ENCODE results near the gene TFEB. TPM values are rescaled to one million over a fixed set of nuclear protein-coding genes. Genes with fewer than 3 reads are reported as not detected.

TFEB gene
- total RNA-seq, 1 donor from 2014 or later = 3.8 TPM

DNA sequence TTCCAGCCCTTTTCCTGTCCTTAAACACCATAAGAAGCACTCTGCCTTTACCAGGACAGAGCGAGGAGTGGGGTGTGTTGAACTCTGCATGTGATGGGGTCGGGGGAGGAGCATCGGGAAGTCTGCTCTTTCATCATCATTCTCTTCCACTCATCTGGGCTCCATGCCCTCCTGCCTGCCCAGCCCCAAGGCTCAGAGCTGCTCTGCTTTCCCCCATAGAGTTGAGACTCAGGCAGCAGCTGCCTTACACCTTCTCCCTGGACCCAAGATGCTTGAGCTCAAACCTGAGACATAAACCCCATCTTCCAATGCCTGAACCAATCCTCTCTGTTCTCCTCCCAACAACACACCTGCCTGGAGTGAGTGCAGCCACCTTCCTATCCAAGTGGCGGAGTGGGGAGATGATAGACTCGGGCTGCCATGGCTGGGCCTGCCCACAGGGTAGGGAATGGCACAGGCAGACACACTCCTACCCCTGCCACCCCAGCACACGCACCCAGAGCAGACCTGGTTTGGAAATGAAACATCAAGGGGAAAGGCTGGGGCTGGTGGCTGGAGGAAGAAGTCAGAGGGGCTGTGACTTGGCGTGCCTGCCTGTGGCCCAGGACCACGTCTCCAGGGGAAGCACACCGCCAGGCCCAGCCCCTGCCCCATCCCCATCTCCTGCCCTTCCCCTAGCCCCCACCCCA is 28.4 kb downstream of the TFEB start:
- Mint-ChIP-seq H3K9me3 (no peaks in the 10 kb centered on the region), H3K4me3 (no peak overlapping the region), H3K4me1 (no peaks in the 10 kb centered on the region), H3K27ac (no peak overlapping the region), H3K27me3 (ENCODE audit: low read depth) (peaks cover 17% of the 10 kb centered on the region), H3K36me3 (no peaks in the 10 kb centered on the region)
- no peak for TF ChIP-seq CTCF (IDR thresholded peaks at IDR 0.05; ENCODE audit: unreplicated experiment)
- no peak for DNase-seq (ENCODE audit: low spot score in 2 of 2, unreplicated experiment in 2 of 2)

DNA sequence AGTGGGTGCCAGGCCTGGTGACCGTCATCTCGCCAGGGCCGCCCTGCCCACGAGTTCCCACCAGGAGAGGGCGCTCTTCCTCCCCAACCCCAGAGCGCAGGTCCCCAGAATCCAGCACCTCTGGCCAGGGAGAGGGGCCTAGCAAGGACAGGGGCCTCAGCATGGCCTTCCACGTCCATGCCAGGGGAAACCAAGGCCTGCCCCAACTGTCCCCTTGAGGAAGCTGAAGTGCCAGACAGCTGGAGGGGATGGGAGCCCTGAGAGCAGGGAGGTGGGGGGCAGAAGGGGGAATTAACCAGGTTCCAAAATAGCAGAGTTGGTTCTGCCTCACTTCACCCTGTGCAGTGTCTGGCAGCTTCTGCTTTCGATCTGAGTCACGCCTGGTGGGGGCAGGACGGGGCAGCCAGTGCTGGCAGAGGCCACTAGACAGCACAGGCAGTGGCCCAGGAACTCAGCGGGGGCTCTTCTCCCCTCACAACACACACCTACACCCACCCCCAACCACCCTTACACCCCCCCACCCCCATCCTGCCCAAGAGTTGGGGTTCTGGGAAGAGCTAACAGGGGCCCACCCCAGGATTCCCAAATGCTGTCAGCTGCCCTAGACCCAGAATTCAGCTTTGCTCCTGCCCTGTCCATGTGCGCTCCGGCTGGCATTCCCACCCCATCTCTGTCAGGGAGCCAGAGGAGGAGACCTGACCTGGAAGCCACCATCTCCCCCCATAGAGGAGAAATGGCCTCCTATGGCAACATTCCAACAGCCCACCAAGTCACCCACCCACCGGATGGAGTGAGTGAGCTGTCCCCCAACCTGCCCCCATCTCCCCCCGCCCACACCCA is 29.2 kb downstream of the TFEB start:
- no peak overlapping the region for H3K27ac Mint-ChIP-seq

DNA sequence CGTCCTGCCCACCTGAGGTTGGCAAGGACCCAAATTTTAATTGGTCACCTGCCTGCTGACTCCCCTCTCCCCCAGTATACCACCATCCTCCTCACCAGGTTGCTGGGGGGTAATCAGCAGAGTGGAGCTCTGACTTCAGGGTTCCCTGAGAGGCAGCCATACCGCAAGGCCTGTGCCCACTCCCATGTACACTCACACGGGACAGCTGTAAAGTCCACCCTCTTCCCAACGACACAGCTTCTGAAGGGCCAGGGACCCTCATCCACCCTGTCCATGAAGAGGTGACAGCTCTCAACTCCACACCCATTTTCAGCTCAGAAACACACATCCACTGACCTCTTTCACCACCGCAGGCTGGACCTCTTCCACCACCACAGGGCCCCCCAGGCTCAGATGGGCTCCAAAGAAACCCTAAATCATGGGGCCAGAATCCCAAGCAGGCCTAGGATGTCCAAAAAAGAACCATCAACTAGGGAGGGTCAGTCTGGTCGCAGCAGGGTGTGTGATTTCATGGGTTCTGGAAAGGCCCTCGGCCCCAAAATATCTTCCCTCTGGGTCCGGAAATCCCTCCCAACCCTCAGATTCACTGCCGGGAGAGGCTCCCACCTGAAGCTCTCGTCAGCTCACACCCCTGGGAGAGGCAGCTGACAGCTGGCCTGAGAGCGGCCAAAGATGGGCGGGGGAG is 30.0 kb downstream of the TFEB start:
- Mint-ChIP-seq H3K27me3 (ENCODE audit: low read depth) (peaks cover 13% of the 10 kb centered on the region), H3K9me3 (no peaks in the 10 kb centered on the region), H3K27ac (no peak overlapping the region), H3K36me3 (no peaks in the 10 kb centered on the region), H3K4me1 (peaks cover 6% of the 10 kb centered on the region), H3K4me3 (no peak overlapping the region)
- no peak for DNase-seq (ENCODE audit: low spot score in 2 of 2, unreplicated experiment in 2 of 2)
- no peak for TF ChIP-seq CTCF (IDR thresholded peaks at IDR 0.05; ENCODE audit: unreplicated experiment)

More for the DNA sequence above, 29.2 kb downstream of the TFEB start:
- no peak for DNase-seq (ENCODE audit: low spot score in 2 of 2, unreplicated experiment in 2 of 2)
- Mint-ChIP-seq H3K4me1 (peaks cover 2% of the 10 kb centered on the region), H3K27me3 (ENCODE audit: low read depth) (peaks cover 17% of the 10 kb centered on the region), H3K4me3 (no peak overlapping the region), H3K9me3 (no peaks in the 10 kb centered on the region), H3K36me3 (no peaks in the 10 kb centered on the region)
- TF ChIP-seq CTCF (IDR thresholded peaks at IDR 0.05; ENCODE audit: unreplicated experiment) = peak; percentile 57

DNA sequence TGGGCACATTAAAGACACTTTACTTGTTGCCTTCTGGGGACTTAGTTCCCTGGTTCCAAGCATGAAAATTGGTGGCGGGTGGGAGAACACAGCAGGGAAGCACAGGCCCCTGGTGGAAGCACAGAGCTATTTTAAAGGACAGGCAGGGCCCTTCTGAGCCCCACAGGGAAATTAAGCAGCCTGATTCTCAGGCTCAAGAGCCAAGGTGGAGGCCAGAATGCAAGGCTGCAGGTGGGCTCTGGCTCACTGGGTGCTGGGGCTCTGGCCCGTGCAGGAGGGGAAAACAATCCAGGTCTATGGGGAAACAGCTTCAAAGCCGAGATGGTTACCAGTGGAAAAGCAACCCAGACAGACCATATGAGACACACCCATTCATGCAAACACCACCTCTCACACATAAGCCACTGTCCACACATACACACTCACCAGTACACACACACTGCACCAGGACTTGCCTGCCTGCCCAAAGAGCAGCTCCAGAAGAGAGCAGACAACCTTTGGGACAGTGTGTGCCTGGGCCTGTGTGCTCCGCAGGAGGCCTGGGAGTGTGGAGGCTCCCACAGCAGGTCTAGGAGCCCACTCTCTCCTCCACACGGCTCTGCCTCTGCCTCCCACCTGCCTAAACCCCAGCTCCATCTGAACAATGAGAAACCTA is 30.6 kb downstream of the TFEB start:
- Mint-ChIP-seq H3K27ac (no peak overlapping the region), H3K27me3 (ENCODE audit: low read depth) (peaks cover 13% of the 10 kb centered on the region), H3K4me3 (no peak overlapping the region), H3K9me3 (no peaks in the 10 kb centered on the region), H3K4me1 (peaks cover 7% of the 10 kb centered on the region), H3K36me3 (no peaks in the 10 kb centered on the region)
- no peak for DNase-seq (ENCODE audit: low spot score in 2 of 2, unreplicated experiment in 2 of 2)
- TF ChIP-seq CTCF (IDR thresholded peaks at IDR 0.05; ENCODE audit: unreplicated experiment) = no peak

DNA sequence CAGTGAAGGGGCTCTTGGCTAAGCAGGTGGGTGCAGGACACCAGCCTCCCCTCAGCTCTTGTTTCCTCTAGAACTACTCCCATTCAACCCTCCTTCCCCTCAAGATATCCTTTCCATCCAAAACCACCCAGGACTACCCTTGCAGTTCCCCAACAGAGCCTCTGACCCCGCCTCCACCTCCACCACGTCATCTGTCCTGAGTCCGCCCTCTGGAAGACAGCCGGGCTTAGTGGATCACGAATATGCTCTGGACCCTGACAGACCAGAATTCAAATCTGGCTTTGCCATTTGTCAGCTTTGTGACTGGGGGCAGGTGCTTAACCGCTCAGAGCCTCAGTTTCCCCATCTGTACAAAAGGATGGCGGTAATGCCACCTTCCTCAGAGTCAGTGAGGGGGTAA is 31.4 kb downstream of the TFEB start:
- Mint-ChIP-seq H3K4me1 (peaks cover 7% of the 10 kb centered on the region), H3K27me3 (ENCODE audit: low read depth) (peaks cover 10% of the 10 kb centered on the region), H3K27ac (no peak overlapping the region), H3K36me3 (no peaks in the 10 kb centered on the region), H3K9me3 (no peaks in the 10 kb centered on the region), H3K4me3 (no peak overlapping the region)
- no peak for DNase-seq (ENCODE audit: low spot score in 2 of 2, unreplicated experiment in 2 of 2)
- no peak for TF ChIP-seq CTCF (IDR thresholded peaks at IDR 0.05; ENCODE audit: unreplicated experiment)

Data from mesothelial cell of epicardium (in vitro differentiated cells).